A549 (cell line): ENCODE results near the gene PFKFB4. TPM values are rescaled to one million over a fixed set of nuclear protein-coding genes. Genes with fewer than 3 reads are reported as not detected.

Source experiments
- ATAC-seq, 2 experiments: fragments of 200-7000 bp in 1 of 2; fragments of >200 bp in 1 of 2; cut with Nextera tagmentation in 1 of 2; cut with Tn5 transposase in 1 of 2; 3 replicates each; pipeline versions ENCODE4 v1.8.0 to v1.9.1; 2018 to 2020; ENCODE audit warnings: mild to moderate bottlenecking in 1 of 2, moderate library complexity in 1 of 2
- CTCF ChIA-PET: fragments of 300-600 bp; sonication (Branson Sonifier 250); formaldehyde crosslinking; extraction: SDS; loops from one replicate; lab custom pipeline; 2021; ENCODE audit warnings: antibody characterized with exemption, inconsistent platforms; lab: Yijun Ruan, JAX
- POLR2A ChIA-PET: fragments of 350-600 bp; formaldehyde crosslinking; extraction: SDS; loops from one replicate; lab custom pipeline; 2021; ENCODE audit warnings: antibody characterized with exemption, inconsistent platforms; lab: Yijun Ruan, JAX
- DNase-seq, 2 experiments: peaks; one replicate each; pipeline versions ENCODE4 v3.0.0 to v3.0.0-alpha.2; 2011 to 2016; ENCODE audit warnings: low read depth in 1 of 2, low spot score in 1 of 2
- FAIRE-seq: peaks from 2 replicates; lab custom pipeline; 2011; peaks lifted over from hg19 to GRCh38; lab: Jason Lieb, UNC
- H3K27ac ChIP-seq, 2 experiments: fragments of >200 bp; sonication (Bioruptor Twin); formaldehyde crosslinking; 3 replicates each; pipeline ENCODE4 v1.5.1; 2016 to 2017
- H3K4me1 ChIP-seq: fragments of >200 bp; sonication (Bioruptor Twin); formaldehyde crosslinking; 3 replicates; pipeline ENCODE4 v1.6.1; 2016
- H3K4me2 ChIP-seq: fragments of >200 bp; sonication (Bioruptor Twin); formaldehyde crosslinking; 3 replicates; pipeline ENCODE4 v1.6.1; 2016
- H3K4me3 ChIP-seq: fragments of >200 bp; sonication (Bioruptor Twin); formaldehyde crosslinking; 3 replicates; pipeline ENCODE4 v1.5.1; 2016
- H3K9me3 ChIP-seq: fragments of >200 bp; sonication (Bioruptor Twin); formaldehyde crosslinking; 3 replicates; pipeline ENCODE4 v1.6.1; 2016
- CEBPB ChIP-seq, 2 experiments: fragments of >200 bp in 1 of 2; sonication (Bioruptor Twin) in 1 of 2; formaldehyde crosslinking in 1 of 2; IDR thresholded peaks; 2 replicates each; pipeline ENCODE4 v1.6.1; 2012 to 2016
- CHD2 ChIP-seq: fragments of 150-350 bp; IDR thresholded peaks from 2 replicates; pipeline ENCODE4 v1.6.1; 2014; ENCODE audit warnings: low read length; ENCODE audit not compliant: partially characterized antibody
- E2F6 ChIP-seq: IDR thresholded peaks from 2 replicates; pipeline ENCODE4 v1.6.1; 2012; ENCODE audit warnings: low read depth, borderline replicate concordance
- ELK1 ChIP-seq: fragments of 150-350 bp; IDR thresholded peaks from 2 replicates; pipeline ENCODE4 v1.6.1; 2014; ENCODE audit warnings: low read depth, mild to moderate bottlenecking, low read length
- FOSB ChIP-seq: fragments of 250-450 bp; sonication (Bioruptor Pico); IDR thresholded peaks from 2 replicates; pipeline ENCODE4 v1.5.0; 2020; ENCODE audit warnings: mild to moderate bottlenecking, moderate library complexity
- FOXS1 ChIP-seq: fragments of 250-450 bp; sonication (Bioruptor Pico); IDR thresholded peaks from 2 replicates; pipeline ENCODE4 v1.5.0; 2020; ENCODE audit warnings: mild to moderate bottlenecking, moderate library complexity
- HDAC2 ChIP-seq: fragments of 200-600 bp; sonication (generic); IDR thresholded peaks from 2 replicates; pipeline ENCODE4 v1.6.1; 2016
- HOXB13 ChIP-seq: fragments of 250-450 bp; sonication (Bioruptor Pico); IDR thresholded peaks from 2 replicates; pipeline ENCODE4 v1.5.0; 2020; ENCODE audit warnings: low read depth, mild to moderate bottlenecking, moderate library complexity
- KDM5A ChIP-seq: fragments of 200-600 bp; sonication (generic); IDR thresholded peaks from 2 replicates; pipeline ENCODE4 v1.6.1; 2016; ENCODE audit warnings: antibody characterized with exemption, mild to moderate bottlenecking
- MAX ChIP-seq: IDR thresholded peaks from 2 replicates; pipeline ENCODE4 v1.6.1; 2012
- PBX3 ChIP-seq: IDR thresholded peaks from 2 replicates; pipeline ENCODE4 v1.6.1; 2012
- RAD21 ChIP-seq, 2 experiments: fragments of >200 bp in 1 of 2; sonication (Bioruptor Twin) in 1 of 2; formaldehyde crosslinking in 1 of 2; IDR thresholded peaks in 1 of 2; conservative IDR thresholded peaks in 1 of 2; 2 replicates in 1 of 2; 3 replicates in 1 of 2; pipeline ENCODE4 v1.6.1; 2012 to 2018; ENCODE audit warnings: inconsistent platforms in 1 of 2
- RARB ChIP-seq: fragments of 250-450 bp; sonication (Bioruptor Pico); IDR thresholded peaks from 2 replicates; pipeline ENCODE4 v1.8.0; 2021; ENCODE audit warnings: mild to moderate bottlenecking, moderate library complexity
- RCOR1 ChIP-seq: fragments of 150-350 bp; IDR thresholded peaks from 2 replicates; pipeline ENCODE4 v1.6.1; 2014; ENCODE audit warnings: antibody characterized with exemption, low read length, low read depth
- RFX5 ChIP-seq: fragments of 450-650 bp; IDR thresholded peaks from 2 replicates; pipeline ENCODE4 v1.7.1; 2014; ENCODE audit warnings: antibody characterized with exemption, mild to moderate bottlenecking, moderate library complexity
- TP53 ChIP-seq: fragments of 250-450 bp; sonication (Bioruptor Pico); IDR thresholded peaks from 2 replicates; pipeline ENCODE4 v1.5.0; 2021; ENCODE audit warnings: mild to moderate bottlenecking, moderate library complexity
- WGBS: methylation state at CpG from one replicate; pipeline ENCODE4 v1.1.6; 2017; ENCODE audit errors: missing lambda C conversion rate; 5-methylcytosine and 5-hydroxymethylcytosine counted together
- polyA plus RNA-seq, 4 experiments: library from polyadenylated mRNA; depleted of rRNA in 3 of 4; stranded (reverse); fragments of >200 nt; fragmentation: RNase III in 1 of 4; extraction: RNeasy Plus Mini Kit Qiagen cat#74134 plus additional on column Dnase treatment in 1 of 4; gene quantifications; 2 replicates in 3 of 4; 3 replicates in 1 of 4; pipeline ENCODE4 v1.2.3, GENCODE V29; 2011 to 2017

Gene PFKFB4
- polyA plus RNA-seq, 2 of the 4 experiments (the other 2 are of a cell fraction): 8.4 to 20.9 TPM

- TF ChIP-seq TP53 (CRISPR knock-in tag) (no peak), CHD2 (no peak), FOSB (CRISPR knock-in tag) (no peak), RFX5 (no peak), PBX3 (no peak)
- TF ChIP-seq, all 56 proteins: peak for 0
Observed at GRCh38 chr3:48524970-48525369, 31.6 kb downstream of the PFKFB4 start (continued).

GRCh38 chr3:48521635-48522034 lies 35.0 kb downstream of the PFKFB4 start:
- ChIA-PET CTCF (no interaction called here), POLR2A (no interaction called here)
- H3K9me3 ChIP-seq: no peaks in the 10 kb centered on the region
- no peak overlapping the region for H3K4me2 ChIP-seq
- H3K4me1 ChIP-seq: no peaks in the 10 kb centered on the region
- TF ChIP-seq CEBPB (IDR thresholded peaks at IDR 0.05): no peak
- TF ChIP-seq RARB (CRISPR knock-in tag): no peak
- no peak for TF ChIP-seq RAD21 (conservative IDR thresholded peaks at IDR 0.05 in 1 of 2, IDR thresholded peaks at IDR 0.05 in 1 of 2)
- TF ChIP-seq MAX: no peak
- DNase-seq: no peak
- FAIRE-seq: no peak
- no peak overlapping the region for H3K27ac ChIP-seq
- H3K4me3 ChIP-seq: no peak overlapping the region
- no peak for ATAC-seq
- 100% methylated on average over 1 of the region's 6 CpGs for WGBS

GRCh38 chr3:48519277-48519643 lies 37.3 kb downstream of the PFKFB4 start:
- ATAC-seq (no peak), FAIRE-seq (no peak), DNase-seq (no peak)
- no peak overlapping the region for H3K4me3 ChIP-seq
- H3K4me2 ChIP-seq: no peak overlapping the region
- no peaks in the 10 kb centered on the region for H3K4me1 ChIP-seq
- ChIA-PET CTCF (interaction anchor here (0.7 kb wide), 1 partner anchor 15 kb away, joined by 3 read pairs; no protein-coding TSS in a partner anchor), POLR2A (no interaction called here)
- no peak for TF ChIP-seq FOXS1
- no peak for TF ChIP-seq HOXB13 (CRISPR knock-in tag)
- no peak overlapping the region for H3K27ac ChIP-seq
- WGBS: 88% methylated on average over 7 of the region's 9 CpGs
- no peaks in the 10 kb centered on the region for H3K9me3 ChIP-seq

- TF ChIP-seq ELK1: no peak
- TF ChIP-seq RCOR1: no peak
- TF ChIP-seq KDM5A: no peak
- no peak for TF ChIP-seq E2F6
- TF ChIP-seq HDAC2: no peak
- DNase-seq: no peak
- ChIA-PET POLR2A (no interaction called here), CTCF (interaction anchor here (0.7 kb wide), 1 partner anchor 15 kb away, joined by 3 read pairs; no protein-coding TSS in a partner anchor)
- H3K27ac ChIP-seq: no peak overlapping the region
- WGBS: 78% methylated on average over 7 of the region's 12 CpGs
- FAIRE-seq: no peak
- 0 out of 6 replicates have a peak, but pooled peaks of 1 of the 2 experiments have one; percentile 20 for ATAC-seq
- H3K4me3 ChIP-seq: no peak overlapping the region
- no peaks in the 10 kb centered on the region for H3K9me3 ChIP-seq
- no peak overlapping the region for H3K4me2 ChIP-seq
- H3K4me1 ChIP-seq: no peaks in the 10 kb centered on the region
Observed at GRCh38 chr3:48518638-48519276, 37.8 kb downstream of the PFKFB4 start.
